CD4-positive, alpha-beta memory T cell (primary cell): ENCODE measurements around the gene AGAP1. TPM values are rescaled to one million over a fixed set of nuclear protein-coding genes. Genes with fewer than 3 reads are reported as not detected.

Source experiments
- CTCF ChIA-PET: fragments of 350-600 bp; sonication (Branson Sonifier 250); formaldehyde crosslinking; loops from one replicate; lab custom pipeline; 2021; ENCODE audit warnings: inconsistent platforms; ENCODE audit not compliant: partially characterized antibody; lab: Charles Lee
- POLR2A ChIA-PET: fragments of 350-600 bp; sonication (Branson Sonifier 250); formaldehyde crosslinking; loops from one replicate; lab custom pipeline; 2021; ENCODE audit not compliant: partially characterized antibody; lab: Charles Lee
- DNase-seq, 5 donors: peaks; one replicate each; pipeline versions ENCODE4 v3.0.0 to v3.0.0-alpha.2; 2020 to 2022; ENCODE audit warnings: mixed read lengths in 1 of 5
- H3K27ac ChIP-seq: one replicate; pipeline ENCODE4 v1.7.0; 2013; ENCODE audit warnings: low read depth, low read length
- H3K27me3 ChIP-seq: 2 replicates; pipeline ENCODE4 v1.7.0; 2013; ENCODE audit warnings: mild to moderate bottlenecking, low read length, moderate library complexity; ENCODE audit not compliant: insufficient read depth
- H3K36me3 ChIP-seq: 2 replicates; pipeline ENCODE4 v1.7.0; 2013; ENCODE audit warnings: mild to moderate bottlenecking, low read length, moderate library complexity; ENCODE audit not compliant: insufficient read depth
- H3K4me1 ChIP-seq: 2 replicates; pipeline ENCODE4 v1.7.0; 2013; ENCODE audit warnings: mild to moderate bottlenecking, low read length, moderate library complexity; ENCODE audit not compliant: insufficient read depth
- H3K4me3 ChIP-seq, 2 donors: one replicate each; pipeline ENCODE4 v1.7.0; 2013; ENCODE audit warnings: low read length in 2 of 2, mild to moderate bottlenecking in 1 of 2
- H3K9me3 ChIP-seq, 2 donors: one replicate each; pipeline ENCODE4 v1.7.0; 2013; ENCODE audit warnings: low read length in 2 of 2, control low read depth in 1 of 2; ENCODE audit not compliant: control insufficient read depth in 1 of 2
- H3K27ac Mint-ChIP-seq, 7 donors: one replicate each; pipeline ENCODE4 v1.8.0; 2020 to 2021; ENCODE audit warnings: mixed read lengths in 7 of 7, mild to moderate bottlenecking in 6 of 7, inconsistent platforms in 3 of 7, moderate library complexity in 3 of 7
- H3K27me3 Mint-ChIP-seq, 2 donors: one replicate each; pipeline ENCODE4 v1.8.0; 2020 to 2021; ENCODE audit warnings: mixed read lengths in 2 of 2
- H3K36me3 Mint-ChIP-seq, 2 donors: one replicate each; pipeline ENCODE4 v1.8.0; 2020 to 2021; ENCODE audit warnings: mixed read lengths in 2 of 2, inconsistent platforms in 1 of 2, mild to moderate bottlenecking in 1 of 2
- H3K4me1 Mint-ChIP-seq, 4 donors: one replicate each; pipeline ENCODE4 v1.8.0; 2020 to 2021; ENCODE audit warnings: mixed read lengths in 4 of 4, mild to moderate bottlenecking in 1 of 4
- H3K4me3 Mint-ChIP-seq, 8 donors: one replicate each; pipeline ENCODE4 v1.8.0; 2020 to 2021; ENCODE audit warnings: mixed read lengths in 8 of 8, mild to moderate bottlenecking in 7 of 8, moderate library complexity in 6 of 8, inconsistent platforms in 3 of 8
- H3K9me3 Mint-ChIP-seq, 8 donors: one replicate each; pipeline ENCODE4 v1.8.0; 2020 to 2021; ENCODE audit warnings: mixed read lengths in 8 of 8, mild to moderate bottlenecking in 5 of 8, inconsistent platforms in 3 of 8, moderate library complexity in 1 of 8
- intact Hi-C: fragments of 100-400 bp; cut with micrococcal nuclease; formaldehyde crosslinking; loops from one replicate; pipeline ENCODE4 v1.15.1; 2023
- polyA plus RNA-seq, 2 donors: library from polyadenylated mRNA; unstranded; fragments of 300-500 nt; fragmentation: Illumina TruSeq; gene quantifications; one replicate each; pipeline ENCODE4 v1.2.3, GENCODE V29; 2021
- total RNA-seq, 2 experiments: library from RNA; stranded (reverse); gene quantifications; one replicate each; pipeline ENCODE4 v1.2.3, GENCODE V29; 2021

AGAP1 gene
- total and polyA plus RNA-seq, 4 experiments from 2014 or later = 0.24 to 2.9 (median 1.9) TPM

DNA sequence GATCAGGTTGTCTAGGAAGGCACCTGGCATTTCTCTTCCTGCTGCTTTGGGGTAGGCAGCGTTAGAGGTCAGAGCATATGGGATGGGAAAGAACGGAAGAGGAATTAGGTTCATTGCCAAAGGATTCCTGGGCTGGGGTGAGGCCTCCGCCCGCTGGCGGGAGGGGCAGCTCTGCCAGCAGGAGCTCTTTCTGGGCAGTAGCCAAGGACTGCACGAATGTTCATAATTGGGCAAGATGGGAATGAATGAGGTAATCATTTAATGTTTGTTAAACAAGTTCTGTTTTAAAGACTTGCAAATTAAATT is 253.9 kb downstream of the AGAP1 start:
- Mint-ChIP-seq H3K9me3 (no peaks in the 10 kb centered on the region), H3K36me3 (no peaks in the 10 kb centered on the region), H3K27ac (no peak overlapping the region), H3K4me1 (peaks cover 0 to 1% (median 0%) of the 10 kb centered on the region in 4 donors), H3K27me3 (peaks cover 8 to 18% of the 10 kb centered on the region in 2 donors), H3K4me3 (no peak overlapping the region)
- H3K4me3 ChIP-seq = no peak overlapping the region
- no peak for DNase-seq
- CTCF ChIA-PET = interaction anchor here (0.9 to 7.8 kb wide), 5 partner anchors 18 to 432 kb away, joined by 3 to 59 read pairs (median 3); no protein-coding TSS in a partner anchor
- no peaks in the 10 kb centered on the region for H3K4me1 ChIP-seq
- no peaks in the 10 kb centered on the region for H3K36me3 ChIP-seq
- POLR2A ChIA-PET = no interaction called here
- intact Hi-C loops = no loop called here
- no peaks in the 10 kb centered on the region for H3K9me3 ChIP-seq
- H3K27ac ChIP-seq = no peak overlapping the region
- no peaks in the 10 kb centered on the region for H3K27me3 ChIP-seq

DNA sequence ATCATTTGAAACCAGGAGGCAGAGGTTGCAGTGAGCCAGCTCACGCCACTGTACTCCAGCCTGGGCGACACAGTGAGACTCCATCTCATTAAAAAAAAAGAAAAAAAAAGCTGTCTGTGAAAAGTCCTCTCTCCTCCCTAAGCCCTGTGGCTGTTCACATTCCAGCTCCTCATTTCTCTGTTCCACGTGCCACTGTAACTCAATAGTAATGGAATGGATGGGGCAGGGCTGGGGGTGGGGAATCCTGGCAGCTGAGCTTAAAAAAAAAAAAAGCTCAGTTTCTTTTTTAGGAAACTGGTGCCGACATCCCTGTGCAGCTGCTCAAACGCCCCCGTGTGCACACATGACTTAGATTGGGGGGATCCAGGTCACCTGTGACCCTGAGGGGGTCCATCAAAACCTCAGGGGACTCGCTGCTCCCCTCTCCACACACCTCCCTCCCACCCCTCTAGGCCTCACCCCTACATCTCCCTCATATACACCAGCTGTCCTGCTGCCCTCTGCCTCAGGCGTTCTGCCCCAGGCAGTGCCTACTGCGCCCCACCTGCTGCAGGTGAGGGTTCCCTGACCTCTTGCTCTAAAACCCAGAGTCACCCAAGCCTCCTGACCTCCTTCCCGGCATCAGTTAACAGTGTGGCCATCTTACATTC is 255.4 kb downstream of the AGAP1 start:
- Histone ChIP-seq H3K4me3 (no peak overlapping the region), H3K27me3 (no peaks in the 10 kb centered on the region), H3K27ac (no peak overlapping the region), H3K4me1 (no peaks in the 10 kb centered on the region), H3K9me3 (no peaks in the 10 kb centered on the region), H3K36me3 (no peaks in the 10 kb centered on the region)
- Mint-ChIP-seq H3K4me1 (peaks cover 0 to 1% (median 0%) of the 10 kb centered on the region in 4 donors), H3K9me3 (no peaks in the 10 kb centered on the region), H3K27ac (no peak overlapping the region), H3K4me3 (no peak overlapping the region), H3K27me3 (peaks cover 8 to 18% of the 10 kb centered on the region in 2 donors), H3K36me3 (no peaks in the 10 kb centered on the region)
- intact Hi-C loops = no loop called here
- ChIA-PET CTCF (interaction anchor here (7.8 kb wide), 1 partner anchor 155 kb away, joined by 59 read pairs; no protein-coding TSS in a partner anchor), POLR2A (no interaction called here)
- no peak for DNase-seq

DNA sequence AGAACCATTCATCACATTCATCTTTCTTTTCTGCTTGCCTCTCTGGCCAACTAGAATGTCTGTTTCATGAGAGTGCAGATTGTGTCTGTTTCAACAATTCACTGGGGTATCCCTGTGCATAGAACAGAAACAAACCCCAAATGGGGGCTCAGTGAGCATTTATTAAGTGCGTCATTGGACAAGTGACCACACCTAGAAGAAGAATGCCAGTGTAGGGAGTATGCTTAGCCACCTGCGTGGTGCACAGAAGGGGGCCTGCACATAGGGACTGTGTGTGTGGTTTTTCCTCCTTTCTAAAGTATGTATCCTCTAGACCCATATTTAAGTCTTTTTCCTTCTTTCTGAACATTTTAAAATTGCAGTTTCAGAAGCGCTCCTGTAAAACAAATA is 255.9 kb downstream of the AGAP1 start:
- intact Hi-C loops = no loop called here
- CTCF ChIA-PET = interaction anchor here (7.8 kb wide), 1 partner anchor 155 kb away, joined by 59 read pairs; no protein-coding TSS in a partner anchor

DNA sequence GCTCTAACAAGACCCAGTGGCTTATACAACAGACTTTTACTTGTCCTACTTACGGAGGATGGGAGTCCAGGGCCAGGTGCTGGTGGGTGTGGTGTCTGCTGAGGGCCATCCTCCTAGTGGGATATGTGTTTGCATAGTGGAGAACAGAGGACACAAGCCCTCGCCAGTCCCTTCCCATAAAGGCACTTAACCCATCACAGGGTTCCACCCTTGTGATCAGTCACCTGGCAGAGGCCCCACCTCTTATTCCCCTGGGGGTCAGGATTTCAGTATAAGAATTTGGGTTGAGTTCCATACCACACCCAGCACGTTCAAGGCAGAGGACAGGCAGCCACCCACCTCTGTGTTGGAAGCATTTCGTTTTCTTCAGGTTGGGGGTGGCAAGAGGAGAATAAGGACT is 259.0 kb downstream of the AGAP1 start:
- Histone ChIP-seq H3K27me3 (no peaks in the 10 kb centered on the region), H3K36me3 (no peaks in the 10 kb centered on the region), H3K4me3 (no peak overlapping the region), H3K4me1 (no peaks in the 10 kb centered on the region), H3K27ac (no peak overlapping the region), H3K9me3 (no peaks in the 10 kb centered on the region)
- Mint-ChIP-seq H3K27me3 (peaks cover 8 to 16% of the 10 kb centered on the region in 2 donors), H3K27ac (no peak overlapping the region), H3K4me1 (peaks cover 0 to 1% (median 0%) of the 10 kb centered on the region in 4 donors), H3K4me3 (no peak overlapping the region), H3K36me3 (no peaks in the 10 kb centered on the region), H3K9me3 (no peaks in the 10 kb centered on the region)
- intact Hi-C loops = no loop called here
- ChIA-PET POLR2A (no interaction called here), CTCF (no interaction called here)
- no peak for DNase-seq

More for the DNA sequence above, 255.9 kb downstream of the AGAP1 start:
- H3K27me3 ChIP-seq = no peaks in the 10 kb centered on the region
- H3K27me3 Mint-ChIP-seq = peaks cover 8 to 18% of the 10 kb centered on the region in 2 donors
- H3K27ac Mint-ChIP-seq = no peak overlapping the region
- no peaks in the 10 kb centered on the region for H3K9me3 Mint-ChIP-seq
- H3K36me3 ChIP-seq = no peaks in the 10 kb centered on the region
- no peaks in the 10 kb centered on the region for H3K36me3 Mint-ChIP-seq
- H3K27ac ChIP-seq = no peak overlapping the region
- DNase-seq = no peak
- H3K4me3 ChIP-seq = no peak overlapping the region
- no peaks in the 10 kb centered on the region for H3K9me3 ChIP-seq
- no peak overlapping the region for H3K4me3 Mint-ChIP-seq
- H3K4me1 ChIP-seq = no peaks in the 10 kb centered on the region
- peaks cover 0 to 1% (median 0%) of the 10 kb centered on the region in 4 donors for H3K4me1 Mint-ChIP-seq
- POLR2A ChIA-PET = no interaction called here

DNA sequence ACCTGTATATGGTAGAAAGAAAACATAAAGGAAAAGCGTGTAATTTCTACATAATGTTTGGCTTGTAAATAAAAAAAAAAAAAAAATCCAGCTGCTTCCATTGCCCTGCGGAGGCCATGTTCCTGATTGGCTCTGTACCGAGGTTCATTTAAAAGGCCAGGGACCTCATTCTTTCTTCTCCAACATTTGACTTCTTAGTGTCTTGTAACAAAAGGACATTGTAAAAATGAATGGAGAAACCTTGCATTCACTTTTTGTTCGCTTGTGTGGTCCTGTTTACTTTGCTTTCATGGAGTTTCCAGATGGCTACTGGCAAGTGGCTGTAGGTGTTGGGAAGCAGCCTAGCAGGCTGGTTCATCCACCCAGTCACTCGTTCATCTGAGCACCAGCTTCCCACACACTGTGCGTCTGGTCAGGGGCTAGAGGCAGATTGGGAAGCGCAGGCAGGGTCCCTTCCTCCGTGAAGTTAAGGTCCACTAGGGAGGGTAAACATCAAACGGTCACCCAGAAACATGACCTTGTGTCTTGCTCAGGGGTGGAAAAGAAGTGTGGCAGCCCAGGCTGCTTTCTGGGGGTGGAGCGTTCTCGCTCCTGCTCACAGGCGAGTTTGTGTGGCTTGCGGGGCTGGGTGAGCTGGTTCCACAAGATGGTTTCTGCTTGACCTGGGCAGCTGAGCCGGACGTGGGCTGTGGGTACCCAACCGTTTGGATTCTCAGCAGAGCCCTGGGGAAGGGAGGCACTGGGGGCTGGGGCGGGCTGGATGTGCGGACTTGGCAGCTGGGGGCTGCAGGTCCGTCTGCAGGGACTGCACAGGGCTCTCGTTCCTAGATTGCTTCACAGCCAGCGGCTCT is 260.7 kb downstream of the AGAP1 start:
- intact Hi-C loops = no loop called here
- ChIA-PET CTCF (interaction anchor here (0.9 to 3.6 kb wide), 3 partner anchors 8 to 27 kb away, joined by 3 to 17 read pairs (median 10); no protein-coding TSS in a partner anchor), POLR2A (no interaction called here)
- peaks cover 0 to 1% (median 0%) of the 10 kb centered on the region in 4 donors for H3K4me1 Mint-ChIP-seq
- no peaks in the 10 kb centered on the region for H3K4me1 ChIP-seq
- H3K4me3 Mint-ChIP-seq = no peak overlapping the region
- no peaks in the 10 kb centered on the region for H3K9me3 ChIP-seq
- no peaks in the 10 kb centered on the region for H3K36me3 ChIP-seq
- H3K4me3 ChIP-seq = no peak overlapping the region
- H3K27me3 ChIP-seq = no peaks in the 10 kb centered on the region
- peaks cover 6 to 12% of the 10 kb centered on the region in 2 donors for H3K27me3 Mint-ChIP-seq
- no peak overlapping the region for H3K27ac Mint-ChIP-seq
- H3K27ac ChIP-seq = no peak overlapping the region
- no peak for DNase-seq
- no peaks in the 10 kb centered on the region for H3K9me3 Mint-ChIP-seq
- no peaks in the 10 kb centered on the region for H3K36me3 Mint-ChIP-seq

DNA sequence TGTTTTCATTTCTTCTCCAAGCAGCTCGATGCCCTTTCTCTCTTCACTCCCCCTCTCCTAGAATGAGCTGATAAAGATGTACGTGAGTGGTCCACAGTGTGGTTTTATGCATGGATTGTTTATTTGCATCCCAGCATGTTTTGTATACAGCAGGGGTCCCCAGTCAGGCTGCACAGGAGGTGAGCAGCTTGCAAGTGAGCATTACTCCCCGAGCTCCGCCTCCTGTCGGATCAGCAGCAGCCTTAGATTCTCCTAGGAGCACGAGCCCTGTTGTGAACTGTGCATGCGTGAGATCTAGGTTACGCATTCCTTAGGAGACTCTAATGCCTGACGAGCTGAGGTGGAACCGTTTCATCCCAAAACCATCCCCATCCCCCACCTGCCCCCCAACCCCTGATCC is 262.6 kb downstream of the AGAP1 start:
- DNase-seq = no peak
- H3K27me3 ChIP-seq = no peaks in the 10 kb centered on the region
- H3K4me1 ChIP-seq = no peaks in the 10 kb centered on the region
- ChIA-PET POLR2A (no interaction called here), CTCF (interaction anchor here (2.8 to 3.6 kb wide), 2 partner anchors 10 kb away, joined by 10 to 17 read pairs; no protein-coding TSS in a partner anchor)
- Mint-ChIP-seq H3K4me3 (no peak overlapping the region), H3K9me3 (no peaks in the 10 kb centered on the region), H3K27me3 (peaks cover 0 to 4% of the 10 kb centered on the region in 2 donors), H3K36me3 (no peaks in the 10 kb centered on the region), H3K27ac (no peak overlapping the region), H3K4me1 (peaks cover 0 to 1% (median 0%) of the 10 kb centered on the region in 4 donors)
- intact Hi-C loops = no loop called here
- H3K9me3 ChIP-seq = no peaks in the 10 kb centered on the region
- H3K36me3 ChIP-seq = no peaks in the 10 kb centered on the region
- H3K4me3 ChIP-seq = no peak overlapping the region
- H3K27ac ChIP-seq = no peak overlapping the region

DNA sequence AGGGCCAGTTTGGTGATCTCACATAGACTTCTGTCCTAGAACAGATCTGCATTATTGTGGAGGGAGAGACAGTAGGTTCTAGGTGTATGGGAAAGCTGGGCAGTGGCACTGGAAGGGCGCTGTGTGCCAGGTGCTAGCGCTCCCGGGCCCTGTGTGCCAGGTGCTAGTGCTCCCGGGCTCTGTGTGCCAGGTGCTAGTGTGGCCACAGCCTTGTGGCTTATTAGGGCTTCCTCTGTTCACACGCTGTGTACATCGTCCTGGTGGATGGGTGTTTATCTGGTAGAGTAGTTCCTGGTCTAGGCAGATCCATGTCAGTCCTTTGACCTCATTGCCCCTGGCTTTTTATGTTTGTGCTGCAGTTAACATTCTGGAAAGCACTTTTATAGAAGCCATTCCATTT is 263.4 kb downstream of the AGAP1 start:
- Histone ChIP-seq H3K27ac (no peak overlapping the region), H3K36me3 (no peaks in the 10 kb centered on the region), H3K4me1 (no peaks in the 10 kb centered on the region), H3K4me3 (no peak overlapping the region), H3K27me3 (no peaks in the 10 kb centered on the region), H3K9me3 (no peaks in the 10 kb centered on the region)
- CTCF ChIA-PET = interaction anchor here (2.8 to 3.6 kb wide), 3 partner anchors 9 to 11 kb away, joined by 10 to 17 read pairs (median 11); no protein-coding TSS in a partner anchor
- no peaks in the 10 kb centered on the region for H3K9me3 Mint-ChIP-seq
- no peaks in the 10 kb centered on the region for H3K27me3 Mint-ChIP-seq
- no peaks in the 10 kb centered on the region for H3K36me3 Mint-ChIP-seq
- no peak overlapping the region for H3K27ac Mint-ChIP-seq
- intact Hi-C loops = no loop called here
- DNase-seq = no peak
- no peak overlapping the region for H3K4me3 Mint-ChIP-seq
- POLR2A ChIA-PET = no interaction called here
- H3K4me1 Mint-ChIP-seq = no peaks in the 10 kb centered on the region
